H1 (cell line): ENCODE results near the gene TGM3. TPM values are rescaled to one million over a fixed set of nuclear protein-coding genes. Genes with fewer than 3 reads are reported as not detected.

Experiments used
- CHD1 ChIP-seq: IDR thresholded peaks from 2 replicates; pipeline ENCODE4 v1.6.1; 2012; ENCODE audit warnings: low read depth, low read length, improper control_type of control experiment
- EP300 ChIP-seq, 2 experiments: IDR thresholded peaks; 1 replicate in 1 of 2; 2 replicates in 1 of 2; pipeline ENCODE4 v1.6.1; 2011 to 2012; ENCODE audit warnings: low read depth in 2 of 2, low read length in 2 of 2, mild to moderate bottlenecking in 2 of 2, borderline replicate concordance in 1 of 2, inconsistent platforms in 1 of 2, moderate library complexity in 1 of 2
- RBBP5 ChIP-seq: IDR thresholded peaks from 2 replicates; pipeline ENCODE4 v1.7.1; 2012; ENCODE audit warnings: low read depth, mild to moderate bottlenecking, inconsistent platforms, low read length, moderate library complexity, borderline replicate concordance
- RNF2 ChIP-seq: fragments of 200-900, 300-1000 bp; sonication (generic); IDR thresholded peaks from 2 replicates; pipeline ENCODE4 v1.7.1; 2016; ENCODE audit warnings: borderline replicate concordance, low read depth, mild to moderate bottlenecking, antibody characterized with exemption, low read length; ENCODE audit not compliant: poor library complexity, severe bottlenecking; ENCODE audit errors: missing control alignments
- SRF ChIP-seq: IDR thresholded peaks from 2 replicates; pipeline ENCODE4 v1.6.1; 2011; ENCODE audit warnings: mild to moderate bottlenecking, low read depth, low read length, moderate library complexity
- TEAD4 ChIP-seq: IDR thresholded peaks from 2 replicates; pipeline ENCODE4 v1.6.1; 2012; ENCODE audit warnings: low read depth, low read length, inconsistent platforms, mixed read lengths
- ZNF274 ChIP-seq: IDR thresholded peaks from 2 replicates; pipeline ENCODE4 v1.7.0; 2012; ENCODE audit warnings: low read length, borderline replicate concordance; ENCODE audit errors: extremely low read depth
- polyA plus RNA-seq, 7 experiments: library from polyadenylated mRNA; depleted of rRNA in 3 of 7; stranded (reverse) in 5 of 7; unstranded in 2 of 7; fragments of >200 nt in 5 of 7; fragments of 200-250 nt in 2 of 7; gene quantifications; 1 replicate in 5 of 7; 2 replicates in 1 of 7; 4 replicates in 1 of 7; pipeline versions ENCODE4 v1.2.1 to v1.2.3, GENCODE V29; 2011 to 2013; ENCODE audit warnings: missing spikeins in 2 of 7, mixed read lengths in 2 of 7
- total RNA-seq: library from RNA; stranded (reverse); fragmentation: NEBNext Ultra II Directional; extraction: Animal tissue kit (Norgen Biotek cat#: 25700); gene quantifications from 2 replicates; pipeline ENCODE4 v1.2.1, GENCODE V29; 2021

The TGM3 gene
- total and polyA plus RNA-seq, 2 of the 8 experiments (the other 6 are each of a cell fraction or from before 2014, with no cell fraction given): 0.12 TPM; not detected in 1

DNA sequence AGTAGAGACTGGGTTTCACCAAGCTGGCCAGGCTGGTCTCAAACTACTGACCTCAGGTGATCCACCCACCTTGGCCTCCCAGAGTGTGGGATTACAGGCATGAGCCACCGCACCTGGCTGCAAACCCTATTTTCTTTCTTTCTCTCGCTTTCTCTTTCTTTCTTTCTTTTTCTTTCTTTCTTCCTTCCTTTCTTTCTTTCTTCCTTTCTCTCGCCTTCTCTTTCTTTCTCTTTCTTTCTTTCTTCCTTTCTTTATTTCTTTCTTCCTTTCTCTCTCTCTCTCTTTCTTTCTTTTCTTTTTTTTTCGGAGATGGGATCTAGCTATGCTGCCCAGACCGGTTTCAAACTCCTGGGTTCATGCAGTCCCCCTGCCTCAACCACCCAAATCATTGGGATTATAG, 47.0 kb upstream of the TGM3 start (continued):
- no peak for TF ChIP-seq ZNF274
- TF ChIP-seq RNF2: no peak
- TF ChIP-seq SRF: no peak
- no peak for TF ChIP-seq RBBP5
- TF ChIP-seq EP300 (IDR thresholded peaks at IDR 0.05; ENCODE audit: borderline replicate concordance in 1 of 2, low read depth in 2 of 2, low read length in 2 of 2): no peak
- no peak for TF ChIP-seq TEAD4
- no peak for TF ChIP-seq CHD1
